HUES6 (cell line): ENCODE data around the gene WBP1L.

Experiments
- H3K27ac ChIP-seq: 2 replicates; pipeline ENCODE4 v1.7.0; 2013; ENCODE audit warnings: low read depth, mild to moderate bottlenecking, low read length, inconsistent platforms
- H3K27me3 ChIP-seq: 2 replicates; pipeline ENCODE4 v1.6.1; 2013; ENCODE audit warnings: low read length; ENCODE audit not compliant: control insufficient read depth, insufficient read depth
- H3K36me3 ChIP-seq: 2 replicates; pipeline ENCODE4 v1.6.1; 2013; ENCODE audit warnings: low read length; ENCODE audit not compliant: control insufficient read depth, insufficient read depth
- H3K4me1 ChIP-seq: 2 replicates; pipeline ENCODE4 v1.6.1; 2013; ENCODE audit warnings: low read length; ENCODE audit not compliant: control insufficient read depth, insufficient read depth
- H3K4me3 ChIP-seq: 2 replicates; pipeline ENCODE4 v1.5.1; 2013; ENCODE audit warnings: low read depth, low read length
- H3K9ac ChIP-seq: one replicate; pipeline ENCODE4 v1.6.1; 2013; ENCODE audit warnings: mild to moderate bottlenecking, low read length
- H3K9me3 ChIP-seq: 2 replicates; pipeline ENCODE4 v1.6.1; 2013; ENCODE audit warnings: low read depth, low read length; ENCODE audit not compliant: control insufficient read depth, insufficient read depth

WBP1L gene

DNA sequence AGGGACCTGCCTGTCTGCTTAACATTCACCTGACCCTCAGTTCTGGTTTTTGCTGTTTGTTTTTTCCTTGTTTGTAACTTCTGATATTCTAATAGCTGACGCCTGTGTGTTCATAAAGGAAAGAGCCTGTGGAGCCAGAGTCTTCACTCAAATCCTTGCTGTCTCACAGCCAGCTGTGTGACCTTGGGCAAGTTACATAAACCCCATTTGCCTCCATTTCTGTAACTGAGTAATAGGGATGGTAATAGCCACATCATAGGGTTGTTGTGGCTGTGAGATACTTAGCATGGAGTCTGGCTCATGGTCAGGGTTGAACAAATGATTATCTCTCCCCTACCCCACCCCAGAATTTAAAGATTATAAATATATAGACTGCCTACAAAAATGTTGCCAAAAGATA, 27.0 kb downstream of the WBP1L start:
- H3K4me1 ChIP-seq = peaks cover 23% of the 10 kb centered on the region
- H3K4me3 ChIP-seq = no peak overlapping the region
- H3K36me3 ChIP-seq = no peaks in the 10 kb centered on the region
- H3K9ac ChIP-seq = no peak overlapping the region
- H3K27ac ChIP-seq = 0 out of 2 replicates have a peak overlapping the region, but pooled peaks have one; percentile 16
- no peaks in the 10 kb centered on the region for H3K27me3 ChIP-seq
- H3K9me3 ChIP-seq = no peaks in the 10 kb centered on the region

GRCh38 chr10:102773320-102773719, 29.6 kb downstream of the WBP1L start:
- H3K27me3 ChIP-seq = no peaks in the 10 kb centered on the region
- no peaks in the 10 kb centered on the region for H3K36me3 ChIP-seq
- H3K4me1 ChIP-seq = peaks cover 46% of the 10 kb centered on the region
- H3K9ac ChIP-seq = no peak overlapping the region
- H3K27ac ChIP-seq = no peak overlapping the region
- H3K9me3 ChIP-seq = no peaks in the 10 kb centered on the region
- H3K4me3 ChIP-seq = no peak overlapping the region

DNA sequence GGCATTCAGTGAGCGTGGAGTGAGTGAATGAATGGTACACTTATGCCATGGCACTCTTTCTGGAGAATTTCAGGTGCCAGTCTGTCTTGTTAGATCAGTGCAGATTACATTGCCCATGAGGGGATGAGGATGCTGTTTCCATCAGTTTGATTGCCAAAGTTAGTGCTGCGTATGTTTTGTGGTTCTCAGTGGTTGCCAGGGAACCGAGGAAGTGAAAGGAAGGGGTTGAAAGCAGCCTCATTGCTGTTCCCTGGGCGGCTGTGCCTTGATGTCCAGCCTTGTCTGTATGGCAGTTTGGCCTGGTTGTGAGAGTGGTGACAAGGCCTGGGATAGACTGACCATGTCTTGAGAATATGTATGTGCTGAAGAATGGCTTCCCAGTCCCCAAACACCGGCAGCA, 30.2 kb downstream of the WBP1L start:
- H3K27ac ChIP-seq = no peak overlapping the region
- no peaks in the 10 kb centered on the region for H3K9me3 ChIP-seq
- no peak overlapping the region for H3K4me3 ChIP-seq
- no peaks in the 10 kb centered on the region for H3K27me3 ChIP-seq
- no peak overlapping the region for H3K9ac ChIP-seq
- H3K4me1 ChIP-seq = peaks cover 52% of the 10 kb centered on the region
- H3K36me3 ChIP-seq = no peaks in the 10 kb centered on the region

GRCh38 chr10:102775201-102775934, 31.6 kb downstream of the WBP1L start:
- Histone ChIP-seq H3K36me3 (no peaks in the 10 kb centered on the region), H3K27me3 (no peaks in the 10 kb centered on the region), H3K9ac (peak overlapping the region; percentile 84), H3K9me3 (no peaks in the 10 kb centered on the region), H3K27ac (no peak overlapping the region; the same call in 1 of the 2 replicates), H3K4me1 (peaks cover 51% of the 10 kb centered on the region), H3K4me3 (peak overlapping the region; percentile 40; the same call in 1 of the 2 replicates)

GRCh38 chr10:102775935-102776669, 32.4 kb downstream of the WBP1L start:
- H3K9ac ChIP-seq = peak overlapping the region; percentile 84
- peaks cover 54% of the 10 kb centered on the region for H3K4me1 ChIP-seq
- no peaks in the 10 kb centered on the region for H3K9me3 ChIP-seq
- H3K27me3 ChIP-seq = no peaks in the 10 kb centered on the region
- no peaks in the 10 kb centered on the region for H3K36me3 ChIP-seq
- peak overlapping the region; percentile 91; the same call in 1 of the 2 replicates for H3K27ac ChIP-seq
- H3K4me3 ChIP-seq = peak overlapping the region; percentile 40

DNA sequence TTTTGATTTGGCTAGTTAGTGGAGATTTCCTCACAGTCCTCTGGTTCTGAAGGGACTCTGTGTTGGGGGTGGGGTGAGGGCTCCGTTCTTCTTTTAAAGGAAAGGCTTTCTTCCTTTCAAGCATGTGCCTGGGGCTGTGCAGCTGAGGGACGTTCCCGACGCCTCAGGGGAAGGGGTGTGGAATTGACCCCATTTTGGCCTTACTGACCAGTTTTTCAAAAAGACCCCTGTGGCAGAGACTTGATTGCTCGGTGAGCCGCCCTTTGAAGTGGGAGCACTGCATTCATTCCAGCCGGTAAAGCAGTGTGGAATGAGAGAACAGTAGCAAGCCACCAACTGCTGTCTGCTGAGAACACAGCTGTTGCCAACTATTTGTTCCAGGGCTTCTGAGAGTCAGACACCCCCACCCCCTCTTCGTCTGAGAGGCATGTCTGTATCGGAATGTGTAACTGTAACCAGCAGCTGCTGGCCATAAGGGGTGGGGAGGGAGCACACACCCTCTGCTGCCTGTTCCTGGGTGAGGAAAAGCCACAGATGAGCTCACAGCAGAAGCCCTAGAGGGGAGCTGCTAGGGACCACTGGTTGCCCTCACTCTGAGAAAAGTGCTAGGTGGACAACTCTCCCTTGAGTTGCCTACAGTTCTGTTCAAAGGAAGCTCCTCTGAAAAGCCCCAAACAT, 33.2 kb downstream of the WBP1L start:
- peaks cover 61% of the 10 kb centered on the region for H3K4me1 ChIP-seq

GRCh38 chr10:102777711-102778453, 34.1 kb downstream of the WBP1L start:
- H3K4me1 ChIP-seq = peaks cover 68% of the 10 kb centered on the region
- H3K27ac ChIP-seq = no peak overlapping the region; the same call in 1 of the 2 replicates
- peak overlapping the region; percentile 31 for H3K9ac ChIP-seq

More for the DNA sequence above, 33.2 kb downstream of the WBP1L start:
- Histone ChIP-seq H3K9me3 (no peaks in the 10 kb centered on the region), H3K36me3 (no peaks in the 10 kb centered on the region), H3K9ac (peak overlapping the region; percentile 84), H3K27ac (peak overlapping the region; percentile 91; the same call in 1 of the 2 replicates), H3K4me3 (peak overlapping the region; percentile 40), H3K27me3 (no peaks in the 10 kb centered on the region)

GRCh38 chr10:102778781-102779180, 35.0 kb downstream of the WBP1L start:
- Histone ChIP-seq H3K4me1 (peaks cover 69% of the 10 kb centered on the region), H3K9me3 (no peaks in the 10 kb centered on the region), H3K4me3 (no peak overlapping the region), H3K27ac (no peak overlapping the region), H3K9ac (no peak overlapping the region), H3K27me3 (no peaks in the 10 kb centered on the region), H3K36me3 (no peaks in the 10 kb centered on the region)

More at GRCh38 chr10:102777711-102778453, 34.1 kb downstream of the WBP1L start:
- Histone ChIP-seq H3K9me3 (no peaks in the 10 kb centered on the region), H3K4me3 (no peak overlapping the region; the same call in 1 of the 2 replicates), H3K27me3 (no peaks in the 10 kb centered on the region), H3K36me3 (no peaks in the 10 kb centered on the region)

DNA sequence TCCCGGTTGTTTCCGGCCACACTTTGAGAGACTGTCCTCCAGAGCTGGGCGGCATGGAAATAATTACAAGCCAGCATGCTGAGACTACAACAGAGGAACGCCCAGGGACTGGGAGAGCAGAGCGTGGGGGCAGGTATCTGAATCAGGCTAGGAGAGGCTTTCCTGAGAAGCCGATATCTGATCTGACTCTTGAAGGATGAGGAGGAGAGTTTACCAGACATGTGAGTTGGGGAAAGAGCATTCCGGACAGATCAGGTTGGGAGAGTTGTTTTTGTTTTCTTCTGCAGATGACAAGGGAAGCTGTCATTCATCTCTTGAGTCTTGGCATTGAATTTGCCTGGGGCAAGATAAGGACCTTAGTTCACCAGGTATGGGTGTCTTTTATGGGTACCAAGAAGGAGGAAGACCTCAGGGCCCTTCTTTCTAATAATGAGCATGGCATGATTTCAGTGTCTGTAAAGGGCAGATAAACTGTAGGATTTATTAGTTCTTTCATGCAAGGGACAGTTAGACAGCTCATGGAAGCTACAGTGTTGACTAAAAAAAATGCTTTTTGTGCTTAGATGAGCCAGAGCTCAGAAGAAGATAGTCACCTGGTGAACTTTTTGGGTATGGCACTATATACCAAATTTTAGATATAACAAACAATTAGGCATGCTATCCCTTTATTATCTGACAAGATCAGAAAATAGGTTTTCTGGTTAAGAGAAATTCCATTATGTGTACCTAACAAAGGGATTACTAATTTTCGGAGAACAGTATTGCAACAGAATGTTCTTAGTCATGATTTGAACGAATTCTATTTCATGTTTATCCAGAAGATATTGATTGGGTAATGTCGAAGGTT, 36.2 kb downstream of the WBP1L start:
- H3K4me1 ChIP-seq = peaks cover 69% of the 10 kb centered on the region

DNA sequence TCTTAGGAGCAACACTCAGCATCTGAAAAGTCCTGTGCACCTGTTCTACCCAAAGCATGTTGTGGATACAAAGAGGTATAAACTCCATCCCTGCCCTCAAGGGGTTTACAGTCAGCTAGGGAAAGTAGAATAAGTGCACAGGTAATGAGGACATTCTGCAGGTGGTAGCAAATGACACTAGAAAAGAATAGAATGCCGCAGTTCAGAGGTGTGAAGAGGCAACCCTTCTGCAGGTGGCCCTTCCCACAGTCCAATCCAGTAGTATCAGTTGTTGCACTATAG, 36.7 kb downstream of the WBP1L start:
- Histone ChIP-seq H3K27ac (no peak overlapping the region), H3K4me3 (no peak overlapping the region), H3K9ac (no peak overlapping the region), H3K27me3 (no peaks in the 10 kb centered on the region), H3K9me3 (no peaks in the 10 kb centered on the region), H3K36me3 (no peaks in the 10 kb centered on the region), H3K4me1 (peaks cover 64% of the 10 kb centered on the region)

More for the DNA sequence above, 36.2 kb downstream of the WBP1L start:
- H3K9me3 ChIP-seq = no peaks in the 10 kb centered on the region
- H3K36me3 ChIP-seq = no peaks in the 10 kb centered on the region
- H3K27ac ChIP-seq = no peak overlapping the region
- no peak overlapping the region for H3K9ac ChIP-seq
- no peak overlapping the region for H3K4me3 ChIP-seq
- H3K27me3 ChIP-seq = no peaks in the 10 kb centered on the region
